DOHH2 (cell line): ENCODE results near the gene STRN4.

ENCODE experiments used
- H3F3A ChIP-seq: fragments of 200-600 bp; sonication (generic), shearing (Covaris generic); 2 replicates; pipeline ENCODE4 v1.6.0; 2016; ENCODE audit warnings: antibody characterized with exemption, mild to moderate bottlenecking; ENCODE audit not compliant: control insufficient read depth, insufficient read depth
- H3K27ac ChIP-seq: fragments of 200-600 bp; sonication (generic); 2 replicates; pipeline ENCODE4 v1.5.1; 2014; ENCODE audit warnings: low read depth, mild to moderate bottlenecking, low read length, moderate library complexity
- H3K27me3 ChIP-seq: fragments of 200-600 bp; sonication (generic); 2 replicates; pipeline ENCODE4 v1.6.1; 2014; ENCODE audit warnings: mild to moderate bottlenecking, low read length, mixed read lengths; ENCODE audit not compliant: control insufficient read depth
- H3K36me3 ChIP-seq: fragments of 200-600 bp; sonication (generic); 2 replicates; pipeline ENCODE4 v1.6.1; 2014; ENCODE audit warnings: mild to moderate bottlenecking, low read length, moderate library complexity, mixed read lengths; ENCODE audit not compliant: control insufficient read depth
- H3K4me1 ChIP-seq: fragments of 200-600 bp; sonication (generic); 2 replicates; pipeline ENCODE4 v1.6.1; 2014; ENCODE audit warnings: mild to moderate bottlenecking, low read length, mixed read lengths; ENCODE audit not compliant: control insufficient read depth
- H3K4me2 ChIP-seq: fragments of 200-600 bp; sonication (generic); 2 replicates; pipeline ENCODE4 v1.6.0; 2014; ENCODE audit warnings: mild to moderate bottlenecking, low read length, moderate library complexity
- H3K4me3 ChIP-seq: fragments of 200-600 bp; sonication (generic); 2 replicates; pipeline ENCODE4 v1.5.1; 2014; ENCODE audit warnings: mild to moderate bottlenecking, low read length, mixed read lengths
- H3K79me2 ChIP-seq: fragments of 200-600 bp; sonication (generic); 2 replicates; pipeline ENCODE4 v1.6.1; 2014; ENCODE audit warnings: mild to moderate bottlenecking, low read length, mixed read lengths; ENCODE audit not compliant: control insufficient read depth
- H3K9me2 ChIP-seq: fragments of 200-600 bp; sonication (generic); replicated peaks from 2 replicates; pipeline ENCODE4 v1.6.1; 2014; ENCODE audit warnings: mild to moderate bottlenecking, low read length, mixed read lengths; ENCODE audit not compliant: control insufficient read depth
- H3K9me3 ChIP-seq: fragments of 200-600 bp; sonication (generic); 2 replicates; pipeline ENCODE4 v1.6.1; 2014; ENCODE audit warnings: antibody characterized with exemption, low read length, mixed read lengths; ENCODE audit not compliant: control insufficient read depth, insufficient read depth
- H4K20me1 ChIP-seq: fragments of 200-600 bp; sonication (generic); 2 replicates; pipeline ENCODE4 v1.6.0; 2014; ENCODE audit warnings: low read depth, mild to moderate bottlenecking, antibody characterized with exemption, low read length, moderate library complexity; ENCODE audit not compliant: control insufficient read depth, insufficient read depth
- EZH2phosphoT487 ChIP-seq: fragments of 200-600 bp; sonication (generic); IDR thresholded peaks from 2 replicates; pipeline ENCODE4 v1.6.1; 2017; ENCODE audit warnings: borderline replicate concordance, mild to moderate bottlenecking, antibody characterized with exemption, low read length, moderate library complexity, mixed read lengths
- TF ChIP-seq, protein P1 (sequence below): fragments of 200-600 bp; sonication (generic); IDR thresholded peaks from one replicate; pipeline ENCODE4 v1.5.1; 2014; ENCODE audit warnings: antibody characterized with exemption, mild to moderate bottlenecking, low read depth, low read length; ENCODE audit not compliant: poor library complexity, severe bottlenecking

Gene STRN4

DNA sequence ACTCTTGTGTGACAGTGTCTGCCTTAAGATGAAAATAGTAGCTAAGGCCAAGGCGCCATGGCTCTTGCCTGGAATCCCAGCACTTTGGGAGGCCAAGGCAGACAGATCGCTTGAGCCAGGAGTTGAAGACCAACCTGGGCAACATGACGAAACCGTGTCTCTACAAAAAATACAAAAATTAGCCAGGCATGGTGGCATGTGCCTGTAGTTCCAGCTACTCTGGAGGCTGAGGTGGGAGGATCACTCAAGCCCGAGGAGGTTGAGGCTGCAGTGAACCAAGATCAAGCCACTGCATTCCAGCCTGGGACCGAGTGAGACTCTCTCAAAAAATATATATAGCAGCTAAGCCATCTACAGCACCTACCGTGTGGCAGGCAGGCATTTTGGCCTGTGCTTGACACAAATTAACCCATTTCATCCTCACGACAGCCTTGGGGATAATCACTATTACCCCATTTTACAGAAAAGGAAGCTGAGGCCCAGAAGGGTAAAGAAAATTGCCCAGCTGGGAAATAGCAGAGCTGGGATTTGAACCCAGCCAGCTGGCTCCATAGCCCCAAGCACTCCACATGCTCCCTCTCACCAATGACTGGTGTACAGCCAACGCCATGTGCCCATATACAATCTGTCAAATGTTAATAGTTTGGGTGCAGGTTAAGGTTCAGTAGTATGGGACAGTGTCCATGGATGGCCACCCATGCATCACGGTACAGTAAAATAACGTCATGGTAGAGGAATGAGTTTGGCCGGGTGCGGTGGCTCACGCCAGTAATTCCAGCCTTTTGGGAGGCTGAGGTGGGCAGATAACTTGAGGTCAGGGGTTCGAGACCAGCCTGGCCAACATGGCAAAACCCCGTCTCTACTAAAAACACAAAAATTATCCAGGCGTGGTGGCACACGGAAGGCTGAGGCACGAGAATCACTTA, 39.1 kb upstream of the STRN4 start:
- peaks cover 32% of the 10 kb centered on the region for H3K4me1 ChIP-seq
- peak overlapping the region; percentile 89 for H3K27ac ChIP-seq
- H3F3A ChIP-seq = 0 out of 2 replicates have a peak, but pooled peaks cover 2% of the 10 kb centered on the region
- peaks cover 76% of the 10 kb centered on the region for H3K36me3 ChIP-seq
- H3K27me3 ChIP-seq = no peaks in the 10 kb centered on the region
- peaks cover 25% of the 10 kb centered on the region; the same call in 1 of the 2 replicates for H4K20me1 ChIP-seq
- TF ChIP-seq, protein P1, sequence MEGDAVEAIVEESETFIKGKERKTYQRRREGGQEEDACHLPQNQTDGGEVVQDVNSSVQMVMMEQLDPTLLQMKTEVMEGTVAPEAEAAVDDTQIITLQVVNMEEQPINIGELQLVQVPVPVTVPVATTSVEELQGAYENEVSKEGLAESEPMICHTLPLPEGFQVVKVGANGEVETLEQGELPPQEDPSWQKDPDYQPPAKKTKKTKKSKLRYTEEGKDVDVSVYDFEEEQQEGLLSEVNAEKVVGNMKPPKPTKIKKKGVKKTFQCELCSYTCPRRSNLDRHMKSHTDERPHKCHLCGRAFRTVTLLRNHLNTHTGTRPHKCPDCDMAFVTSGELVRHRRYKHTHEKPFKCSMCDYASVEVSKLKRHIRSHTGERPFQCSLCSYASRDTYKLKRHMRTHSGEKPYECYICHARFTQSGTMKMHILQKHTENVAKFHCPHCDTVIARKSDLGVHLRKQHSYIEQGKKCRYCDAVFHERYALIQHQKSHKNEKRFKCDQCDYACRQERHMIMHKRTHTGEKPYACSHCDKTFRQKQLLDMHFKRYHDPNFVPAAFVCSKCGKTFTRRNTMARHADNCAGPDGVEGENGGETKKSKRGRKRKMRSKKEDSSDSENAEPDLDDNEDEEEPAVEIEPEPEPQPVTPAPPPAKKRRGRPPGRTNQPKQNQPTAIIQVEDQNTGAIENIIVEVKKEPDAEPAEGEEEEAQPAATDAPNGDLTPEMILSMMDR = no peak
- peak overlapping the region; percentile 90 for H3K4me3 ChIP-seq
- H3K79me2 ChIP-seq = peaks cover 72% of the 10 kb centered on the region
- no peaks in the 10 kb centered on the region for H3K9me2 ChIP-seq
- peak overlapping the region; percentile 87 for H3K4me2 ChIP-seq
- no peaks in the 10 kb centered on the region; the same call in 1 of the 2 replicates for H3K9me3 ChIP-seq

DNA sequence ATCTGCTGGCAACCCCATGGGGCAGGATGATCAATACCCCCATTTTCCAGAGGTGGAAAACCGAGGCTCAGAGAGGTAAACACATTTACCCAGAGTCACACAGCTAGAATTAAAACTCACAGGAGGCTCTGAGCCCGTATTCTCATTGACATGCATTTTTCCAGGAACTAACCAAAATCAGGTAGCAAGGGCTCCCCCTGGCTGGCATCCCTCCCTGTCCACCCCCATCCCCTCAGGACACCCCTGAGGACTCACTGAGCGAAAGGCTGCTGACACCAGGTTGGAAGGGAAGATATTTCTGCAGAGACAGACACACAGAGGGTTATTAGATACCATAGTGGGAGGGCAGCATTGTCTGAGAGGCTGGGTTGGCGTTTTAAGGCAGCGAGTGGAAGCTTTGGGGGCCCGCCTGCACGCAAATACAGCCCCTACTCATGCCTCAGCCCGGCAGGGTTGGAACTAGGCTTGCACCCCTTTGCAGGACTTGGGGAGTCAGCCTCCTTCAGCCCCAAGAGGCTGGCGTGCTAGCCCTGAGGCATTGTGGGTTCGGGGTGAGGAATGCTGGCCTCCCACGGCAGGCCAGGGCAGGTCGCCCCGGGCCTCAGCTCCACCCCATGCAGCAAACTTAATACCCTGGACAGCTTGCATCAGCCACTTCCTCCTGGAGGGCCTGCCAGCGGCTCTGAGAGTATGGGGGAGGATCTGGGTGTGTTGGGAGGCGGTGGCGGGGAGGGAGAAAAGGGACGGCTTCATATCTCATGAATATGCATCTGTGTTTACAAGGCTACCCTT, 38.2 kb upstream of the STRN4 start:
- peaks cover 78% of the 10 kb centered on the region for H3K36me3 ChIP-seq

DNA sequence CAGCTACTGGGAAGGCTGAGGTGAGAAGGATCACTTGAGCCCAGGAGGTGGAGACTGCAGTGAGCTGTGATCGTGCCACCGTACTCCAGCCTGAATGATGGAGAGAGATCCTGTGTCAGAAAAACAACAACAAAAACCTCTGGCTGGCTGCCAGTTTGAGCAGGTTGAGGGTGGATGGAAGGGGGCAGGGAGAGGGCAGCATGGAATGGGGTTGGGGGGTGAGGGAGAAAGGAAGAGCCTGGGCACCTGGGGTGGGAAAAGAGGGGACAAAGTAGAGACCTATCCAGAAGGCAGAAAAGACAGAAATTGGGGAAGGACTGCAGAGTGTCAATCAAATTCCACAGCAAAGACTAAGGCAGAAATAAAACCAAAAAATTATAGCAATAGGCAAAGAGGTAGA, 37.4 kb upstream of the STRN4 start:
- no peaks in the 10 kb centered on the region for H3K9me3 ChIP-seq
- no peak for TF ChIP-seq EZH2phosphoT487
- TF ChIP-seq, protein P1 = no peak
- H3K27me3 ChIP-seq = no peaks in the 10 kb centered on the region
- H3K4me2 ChIP-seq = peak overlapping the region; percentile 87
- H3F3A ChIP-seq = 0 out of 2 replicates have a peak, but pooled peaks cover 2% of the 10 kb centered on the region
- peak overlapping the region; percentile 89; the same call in 1 of the 2 replicates for H3K27ac ChIP-seq
- peaks cover 84% of the 10 kb centered on the region for H3K36me3 ChIP-seq
- no peaks in the 10 kb centered on the region for H3K9me2 ChIP-seq
- H3K79me2 ChIP-seq = peaks cover 72% of the 10 kb centered on the region
- peaks cover 26% of the 10 kb centered on the region for H3K4me1 ChIP-seq
- H3K4me3 ChIP-seq = peak overlapping the region; percentile 90
- H4K20me1 ChIP-seq = peaks cover 25% of the 10 kb centered on the region; the same call in 1 of the 2 replicates

More for the DNA sequence above, 38.2 kb upstream of the STRN4 start:
- Histone ChIP-seq H4K20me1 (peaks cover 25% of the 10 kb centered on the region; the same call in 1 of the 2 replicates), H3F3A (0 out of 2 replicates have a peak, but pooled peaks cover 2% of the 10 kb centered on the region), H3K27ac (peak overlapping the region; percentile 89), H3K79me2 (peaks cover 72% of the 10 kb centered on the region), H3K4me2 (peak overlapping the region; percentile 87), H3K9me3 (no peaks in the 10 kb centered on the region; the same call in 1 of the 2 replicates), H3K4me3 (peak overlapping the region; percentile 90), H3K4me1 (peaks cover 32% of the 10 kb centered on the region), H3K9me2 (no peaks in the 10 kb centered on the region), H3K27me3 (no peaks in the 10 kb centered on the region)
- TF ChIP-seq EZH2phosphoT487 = no peak
- TF ChIP-seq, protein P1 = peak; percentile 45
